GM21447 (cell line): ENCODE data around the gene HSPH1.
"Not testable (repeated sequence)": the region's sequence is repeated elsewhere in the genome, so short reads cannot be mapped to it uniquely, and the experiment has no call there.

Experiments used
- ATAC-seq: cut with Tn5 transposase; IDR thresholded peaks from one replicate; pipeline ENCODE4 v1.9.1; 2021; ENCODE audit not compliant: unreplicated experiment

HSPH1 gene

DNA sequence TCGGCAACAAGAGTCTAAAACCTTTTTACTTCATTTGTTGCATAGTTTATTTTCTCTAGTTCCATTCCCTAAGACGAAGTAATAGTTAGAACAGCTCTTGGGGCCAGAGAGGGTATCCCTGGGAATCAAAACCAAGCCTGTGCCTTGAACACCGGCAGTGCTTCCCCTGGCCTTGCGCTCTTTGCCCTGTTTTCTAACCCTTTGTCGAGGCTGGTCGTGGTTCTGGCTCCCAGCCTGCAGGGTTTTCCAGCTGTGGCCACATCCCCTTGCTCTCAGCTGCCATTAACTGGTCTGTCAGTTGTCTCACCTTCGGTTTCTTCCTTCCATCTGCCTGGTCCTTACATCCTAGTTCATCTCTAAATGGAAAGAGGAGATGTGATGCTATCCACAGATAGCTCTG lies 61.0 kb downstream of the HSPH1 start:
- no peak for ATAC-seq

DNA sequence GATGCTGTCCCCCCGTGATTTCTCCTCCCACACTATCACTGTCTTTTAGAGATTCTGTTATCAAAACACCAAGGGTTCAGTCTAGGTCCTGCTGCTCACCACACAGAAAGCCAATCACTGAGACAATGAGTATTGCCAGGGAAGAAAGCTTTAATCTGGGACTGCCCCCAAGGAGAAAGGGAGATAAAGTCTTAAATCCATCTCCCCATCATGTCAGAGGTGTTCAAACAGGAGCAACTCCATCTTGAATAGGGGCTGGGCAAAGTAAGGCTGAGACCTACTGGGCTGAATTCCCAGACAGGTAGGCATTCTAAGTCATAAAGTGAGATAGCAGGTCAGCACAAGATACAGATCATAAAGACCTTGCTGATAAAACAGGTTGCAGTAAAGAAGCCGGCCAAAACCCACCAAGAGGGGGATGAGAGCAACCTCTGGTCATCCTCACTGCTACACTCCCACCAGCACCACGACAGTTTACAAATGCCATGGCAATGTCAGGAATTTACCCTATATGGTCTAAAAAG lies 63.7 kb downstream of the HSPH1 start:
- not testable (repeated sequence) for ATAC-seq

DNA sequence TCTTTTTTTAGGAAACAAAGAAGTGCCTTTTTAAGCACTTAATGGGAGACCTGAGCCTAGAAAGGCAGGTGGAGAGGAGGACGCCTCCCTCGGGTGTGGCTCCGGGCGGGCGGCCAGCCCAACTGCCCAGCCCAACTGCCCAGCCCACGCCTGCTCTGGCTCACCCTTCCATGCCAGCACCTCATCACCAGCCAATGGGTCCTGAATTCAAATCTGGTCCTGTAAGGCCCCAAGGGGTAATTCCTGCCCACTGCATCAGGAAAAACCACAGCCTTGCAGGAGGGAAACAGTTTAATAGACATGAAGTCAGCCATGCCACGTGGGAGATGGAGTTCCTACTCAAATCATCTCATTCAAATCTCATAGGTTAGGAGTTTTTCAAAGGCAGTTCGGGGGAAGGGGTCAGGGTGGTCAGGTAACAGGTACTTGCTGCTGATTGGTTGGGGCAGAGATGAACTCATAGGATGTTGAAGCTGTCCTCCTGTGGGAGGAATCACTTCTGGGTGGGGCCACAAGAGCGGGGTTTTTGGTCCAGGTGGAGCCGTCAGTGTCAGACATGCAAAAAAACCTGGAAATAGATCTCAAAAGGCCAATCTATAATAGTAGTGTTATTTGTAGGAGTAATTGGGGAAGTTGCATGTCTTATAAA lies 64.9 kb downstream of the HSPH1 start:
- ATAC-seq, result no peak

DNA sequence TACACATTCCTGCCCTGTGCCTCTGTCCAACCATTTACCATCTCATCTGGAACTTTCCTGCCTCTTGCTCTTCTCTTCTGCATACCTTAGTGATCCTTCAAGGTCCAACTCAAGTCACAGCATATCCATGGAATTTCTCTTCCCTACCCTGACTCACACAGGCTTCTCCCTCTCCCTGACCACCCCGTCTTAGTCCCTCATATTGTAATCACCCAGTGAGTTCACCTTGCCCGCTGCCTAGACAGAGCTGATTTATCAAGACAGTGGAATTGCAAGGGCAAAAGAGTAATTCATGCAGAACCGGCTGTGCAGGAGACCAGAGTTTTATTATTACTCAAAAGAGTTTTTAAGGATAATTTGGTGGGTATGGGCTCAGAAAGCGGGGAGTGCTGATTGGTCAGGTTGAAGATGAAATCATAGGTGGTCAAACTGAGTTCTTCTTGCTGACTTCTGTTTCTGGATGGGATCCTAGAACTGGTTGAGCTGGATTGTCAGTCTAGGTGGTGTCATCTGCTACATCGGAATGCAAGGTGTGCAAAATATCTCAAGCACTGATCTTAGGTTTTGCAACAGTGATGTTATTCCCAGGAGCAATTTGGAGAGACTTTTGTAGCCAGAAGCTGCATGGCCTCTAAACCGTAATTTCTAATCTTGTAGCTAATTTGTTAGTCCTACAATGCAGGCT lies 67.2 kb downstream of the HSPH1 start:
- no peak for ATAC-seq

DNA sequence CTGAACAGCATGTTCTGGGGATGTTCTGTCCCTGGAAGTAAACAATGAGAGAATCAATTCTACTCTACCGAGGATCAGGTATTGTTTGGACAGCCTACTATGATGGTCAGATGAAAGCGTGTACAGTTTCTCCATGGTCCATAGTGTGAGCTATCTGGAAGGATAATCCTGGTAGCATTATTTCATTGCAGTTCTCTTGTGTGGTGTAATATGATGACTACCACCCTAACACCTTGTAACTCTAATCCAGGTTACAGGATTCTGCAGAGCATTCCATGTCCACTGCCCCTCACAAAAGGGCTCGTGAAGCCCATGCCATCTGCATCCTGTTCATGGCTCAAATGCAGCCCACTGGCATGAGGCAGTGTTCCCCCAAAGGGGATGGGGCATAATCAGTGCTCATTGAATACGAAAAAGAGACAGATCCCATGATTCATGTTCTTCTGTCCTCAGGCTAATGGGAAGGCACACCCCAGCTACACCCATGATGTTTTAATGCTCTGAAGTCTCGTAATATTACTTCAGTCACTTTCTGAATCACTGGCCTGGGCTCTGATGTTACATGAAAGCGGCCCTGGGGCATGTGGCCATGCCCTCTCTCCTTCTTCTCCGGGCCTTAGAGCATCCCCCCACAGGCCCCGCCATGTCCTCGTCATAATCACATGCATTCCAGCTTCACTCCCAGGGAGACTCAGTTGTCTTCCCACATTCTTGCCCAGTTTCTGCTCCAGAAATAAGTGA lies 68.4 kb downstream of the HSPH1 start:
- ATAC-seq, result no peak

DNA sequence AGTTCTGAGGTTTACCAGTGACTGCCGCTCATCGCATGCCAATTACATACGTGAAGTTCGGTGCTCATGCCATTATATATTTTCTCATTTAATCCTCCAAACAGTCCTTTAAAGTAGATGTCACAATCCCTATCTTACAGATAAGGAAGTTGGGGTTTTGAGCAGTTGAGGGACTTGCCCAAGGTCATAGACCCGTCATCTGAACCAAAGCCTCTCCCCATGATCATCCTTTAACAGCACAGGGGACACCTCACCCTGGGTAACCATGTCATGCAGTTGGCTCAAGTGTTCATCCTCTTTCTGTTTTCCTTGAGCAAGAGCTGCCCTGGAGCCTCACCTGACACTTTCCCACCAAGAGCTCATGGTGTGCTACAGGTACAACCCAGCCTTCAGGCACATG lies 69.1 kb downstream of the HSPH1 start:
- ATAC-seq, result no peak

DNA sequence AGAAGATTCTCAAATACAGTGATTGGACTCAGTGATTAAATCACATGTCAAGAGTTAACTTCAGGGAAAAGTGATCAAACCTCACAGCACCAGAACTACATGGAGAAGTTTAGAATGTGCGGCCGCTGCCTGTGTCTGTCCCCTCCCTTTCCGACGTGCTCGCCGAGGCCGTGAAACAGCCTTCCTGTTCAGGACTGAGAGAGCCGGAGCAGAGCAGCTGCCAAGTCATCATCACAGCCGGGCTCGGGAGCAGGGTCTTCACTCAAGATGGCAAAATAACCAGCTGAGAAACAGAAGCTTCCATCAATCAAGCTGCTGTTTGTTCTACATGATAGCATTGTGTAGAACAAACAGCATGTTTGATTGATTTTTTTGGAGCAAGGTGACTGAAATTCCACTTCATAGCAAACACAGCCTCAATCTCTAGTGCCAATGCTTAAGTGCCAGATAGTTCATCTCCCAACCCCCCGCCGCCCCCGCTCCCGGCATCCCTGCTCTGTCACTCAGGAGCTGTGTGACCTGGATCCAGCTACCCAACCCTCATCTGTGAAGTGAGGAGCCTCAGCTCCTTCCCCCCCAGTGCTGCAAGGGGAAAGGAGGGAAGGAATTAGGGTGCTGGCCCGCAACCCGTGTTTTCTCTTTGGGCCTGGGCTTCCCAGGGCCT lies 70.6 kb downstream of the HSPH1 start:
- ATAC-seq, result no peak

DNA sequence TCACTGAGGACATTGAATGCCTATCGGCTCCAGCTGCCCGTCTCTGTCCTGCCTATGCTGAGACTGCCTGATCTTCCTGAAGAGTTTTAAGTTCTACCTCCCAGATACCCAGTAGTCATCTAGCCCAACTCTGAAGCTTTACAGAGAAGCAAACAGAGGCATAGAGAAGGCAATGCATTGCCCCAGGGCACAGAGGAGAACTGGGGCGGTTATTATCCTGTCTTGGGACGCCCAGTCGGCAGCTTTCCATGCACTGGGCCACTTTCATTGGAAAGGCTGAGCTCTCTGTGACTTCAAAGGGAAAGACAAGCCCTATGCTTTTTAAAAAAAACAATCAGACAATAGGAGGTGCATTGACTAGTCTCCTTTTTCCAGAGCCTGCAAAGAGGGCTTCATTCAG lies 71.6 kb downstream of the HSPH1 start:
- ATAC-seq, result no peak

DNA sequence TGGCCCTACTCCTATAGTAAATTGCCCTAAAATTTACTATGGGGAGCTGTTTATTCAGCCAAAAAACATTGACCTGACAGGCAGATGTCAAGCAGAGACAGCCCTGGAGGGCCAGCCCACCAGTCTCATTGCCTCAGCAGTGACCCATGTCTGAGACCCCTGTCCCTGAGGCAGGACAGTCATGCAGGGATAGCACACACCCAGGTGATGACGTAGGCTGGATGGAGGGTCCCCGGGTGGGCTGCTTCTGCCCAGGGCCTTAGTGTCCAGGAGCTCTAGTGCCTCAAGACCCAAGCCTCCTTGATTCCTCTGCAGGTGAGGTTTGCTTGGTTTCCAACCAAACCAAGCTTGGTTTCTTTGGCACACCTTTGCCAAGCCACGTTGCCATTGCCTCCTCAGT lies 72.1 kb downstream of the HSPH1 start:
- no peak for ATAC-seq

DNA sequence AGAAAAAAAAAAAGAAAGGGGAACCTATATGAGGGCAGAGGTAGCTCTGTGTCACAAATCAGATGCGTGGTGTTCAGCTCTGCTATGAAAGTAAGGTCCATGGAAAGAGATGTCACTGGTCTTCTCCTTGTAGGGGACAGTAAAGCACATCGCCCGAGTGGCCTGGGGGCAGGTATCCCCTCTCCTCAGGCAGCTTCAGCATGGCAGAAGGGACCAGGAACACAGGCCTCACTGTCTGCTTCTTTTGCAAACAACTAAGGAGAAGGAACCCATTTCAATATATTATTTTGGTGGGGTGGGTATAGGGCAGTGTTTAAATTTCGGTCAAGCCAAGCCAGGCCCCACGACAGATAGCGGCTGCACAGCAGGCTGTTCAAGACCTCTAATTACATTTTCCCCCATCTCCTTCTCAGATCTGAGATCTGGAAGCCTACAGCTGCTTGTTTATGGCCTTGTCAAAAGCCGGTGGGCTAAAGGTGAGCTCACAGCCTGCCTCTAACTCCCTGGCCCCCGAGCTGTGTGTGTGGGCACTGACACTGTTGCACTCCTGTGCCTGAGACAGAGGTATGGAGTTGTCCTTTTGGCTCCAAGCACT lies 72.8 kb downstream of the HSPH1 start:
- ATAC-seq, result no peak
